Stimulated activated CD4-positive, alpha-beta T cell treated with anti-CD3 and anti-CD28 coated beads, TNF-alpha, amount 100 ng/mL, for 1 hour (primary cell): ENCODE measurements around the gene IGFBP3.

Experiments used
- DNase-seq, 3 donors: peaks; one replicate each; pipeline ENCODE4 v3.0.0-alpha.2; 2020; ENCODE audit warnings: low read depth in 3 of 3, low spot score in 1 of 3

The IGFBP3 gene

GRCh38 chr7:45874408-45875131 is 46.5 kb downstream of the IGFBP3 start:
- DNase-seq, result no peak

DNA sequence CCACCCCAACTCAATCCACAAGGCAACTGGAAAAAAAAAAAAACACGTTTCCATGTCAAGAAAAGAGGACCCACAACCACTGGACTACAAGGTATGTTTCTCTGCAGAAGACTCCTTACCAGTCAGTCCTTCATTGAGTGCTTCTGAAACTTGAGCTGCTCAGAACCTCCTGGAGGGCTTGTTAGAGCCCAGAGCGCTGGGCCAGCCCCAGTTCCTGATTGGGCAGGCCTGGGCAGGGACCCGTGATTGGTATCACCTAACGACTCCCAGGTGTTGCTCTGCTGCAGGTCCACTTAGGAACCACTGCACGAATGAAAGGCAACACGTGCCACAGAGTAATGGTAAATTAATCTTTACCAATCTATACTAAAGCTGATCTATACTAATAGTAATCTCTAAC is 47.7 kb downstream of the IGFBP3 start:
- no peak for DNase-seq

DNA sequence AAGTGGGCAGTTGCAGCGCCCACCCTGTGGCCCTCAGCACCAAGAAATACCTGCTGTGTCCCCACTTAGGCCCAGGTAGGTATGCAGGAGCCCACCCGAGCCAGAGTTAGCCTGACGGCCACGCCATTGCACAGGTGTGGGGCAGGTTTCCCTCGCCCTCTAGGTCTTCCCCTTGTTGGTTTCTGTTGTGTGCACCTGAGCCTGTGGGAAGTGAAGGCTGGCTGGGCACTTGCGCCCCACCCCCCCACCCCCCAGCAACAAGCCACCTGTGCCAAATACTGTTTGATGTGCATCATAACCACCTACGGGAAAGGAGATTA is 48.1 kb downstream of the IGFBP3 start, which contains the start of gene CCDC201:
Gene CCDC201 (minus strand): TSS at position 48 of the 320 bp plus-strand sequence. CDS start 75 bp downstream, outside the sequence.
- DNase-seq, result no peak

- no peak for DNase-seq
Measured at GRCh38 chr7:45872116-45873034, 48.7 kb downstream of the IGFBP3 start.

GRCh38 chr7:45869426-45869825 is 51.6 kb downstream of the IGFBP3 start:
- DNase-seq, result no peak

DNA sequence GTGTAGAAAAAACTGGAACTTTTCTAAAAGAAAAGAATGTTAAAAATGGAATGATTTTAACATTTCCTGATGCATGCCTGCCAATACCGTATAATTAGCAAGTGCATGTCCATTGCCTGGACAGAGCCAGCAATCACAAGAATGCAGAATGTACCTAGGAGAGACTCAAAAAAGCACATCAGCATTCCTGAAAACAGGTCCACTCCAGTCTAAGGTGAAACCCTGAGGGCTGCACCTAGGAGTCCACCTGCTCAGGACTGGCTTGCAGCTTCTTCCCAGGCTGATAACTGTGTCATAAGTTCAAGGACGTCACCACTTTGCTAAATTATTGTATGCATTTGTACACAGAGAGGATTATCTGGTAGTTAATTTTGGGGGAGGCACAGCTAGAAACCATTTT is 53.6 kb downstream of the IGFBP3 start:
- DNase-seq, result no peak

DNA sequence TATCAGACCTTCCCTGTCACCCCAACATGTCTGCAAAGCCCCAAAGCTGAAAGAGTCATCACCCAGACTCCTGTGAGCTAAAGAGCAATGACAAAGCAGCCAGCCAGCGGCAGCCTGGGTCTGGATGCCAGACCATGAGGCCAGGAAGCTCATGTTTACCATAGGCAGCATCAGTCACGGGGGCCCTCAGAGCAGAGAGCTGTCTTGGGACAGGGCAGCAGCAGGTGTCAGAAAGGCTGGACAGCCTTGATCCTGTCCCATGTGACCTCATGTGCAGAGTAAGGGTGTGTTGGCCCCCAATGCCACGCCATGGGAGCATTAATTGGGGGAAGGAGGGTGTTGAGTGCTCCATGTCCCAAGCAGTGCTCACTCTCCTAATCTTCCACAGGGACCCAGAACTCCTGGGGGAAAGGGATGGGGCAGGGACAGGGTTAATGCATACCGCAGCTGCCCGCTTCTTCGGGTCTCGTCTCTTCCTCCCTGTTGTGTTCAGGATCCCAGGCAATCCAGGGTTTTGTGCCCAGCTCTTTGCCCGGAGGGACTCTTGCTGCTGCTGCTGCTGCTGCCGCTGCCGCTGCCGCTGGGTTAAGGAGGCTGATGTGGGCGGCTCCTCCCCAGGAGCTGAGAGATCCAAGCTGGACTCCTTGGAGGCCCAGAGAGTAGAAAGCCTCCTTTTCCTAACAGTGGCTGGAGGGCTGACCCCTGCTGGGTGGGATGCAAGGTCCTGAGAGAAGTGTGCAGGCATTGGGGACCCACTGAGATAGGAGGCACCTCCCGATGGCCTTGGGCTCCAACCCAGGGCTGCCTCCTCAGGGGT is 55.3 kb downstream of the IGFBP3 start:
- no peak for DNase-seq

DNA sequence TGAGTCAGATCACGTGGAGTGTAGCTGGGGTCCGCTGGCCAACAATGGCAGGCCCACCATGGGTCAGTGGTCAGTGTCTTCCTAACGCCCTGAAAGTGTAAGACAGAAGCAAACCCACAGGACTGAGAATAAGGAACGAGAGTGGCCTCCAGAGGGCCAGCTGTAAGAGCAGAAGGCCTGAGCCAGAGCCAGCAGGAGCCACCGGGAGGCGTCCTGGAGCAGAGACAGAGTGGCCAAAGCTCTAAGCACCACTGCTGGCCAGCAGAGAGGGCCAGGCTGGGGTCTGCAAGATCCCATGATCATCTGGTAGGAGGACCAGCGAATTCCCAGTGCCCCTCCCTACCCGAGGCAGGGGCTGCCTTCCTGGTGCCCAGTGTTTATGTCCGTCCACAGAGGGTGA is 57.4 kb downstream of the IGFBP3 start:
- no peak for DNase-seq
